ENCODE data around the gene SETX. TPM values are rescaled to one million over a fixed set of nuclear protein-coding genes. Genes with fewer than 3 reads are reported as not detected.

SETX gene
- total RNA-seq, 1 experiment from 2014 or later, result 44.3 TPM

DNA sequence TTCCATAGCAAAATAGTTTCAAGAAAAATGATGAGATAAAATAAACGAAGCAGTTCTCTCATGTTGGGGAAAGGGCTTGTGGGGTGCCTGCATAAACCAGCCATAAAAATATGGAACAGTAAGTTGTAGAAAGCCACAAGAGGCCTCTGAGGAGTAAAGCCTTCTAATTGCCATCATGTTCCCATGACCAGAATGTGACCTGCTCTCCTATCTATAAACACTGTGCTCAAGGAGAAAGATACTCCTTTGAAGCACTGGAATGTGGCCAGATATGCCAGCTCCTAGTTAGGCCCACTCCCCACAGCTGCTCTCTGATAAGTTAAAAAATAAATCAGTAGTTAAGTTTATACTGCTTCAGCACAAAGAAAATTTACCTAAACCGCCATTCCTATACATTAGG is 65.8 kb downstream of the SETX start:
- H2BK15ac ChIP-seq (ENCODE audit: low read depth, low read length), result no peak overlapping the region
- no peak overlapping the region for H3K4me2 ChIP-seq (ENCODE audit: insufficient read depth, insufficient read length, low read length)
- no peak overlapping the region for H4K5ac ChIP-seq (ENCODE audit: insufficient read length, low read depth, low read length)
- H3T11ph ChIP-seq (ENCODE audit: low read length), result no peak overlapping the region
- H3K4me1 ChIP-seq (ENCODE audit: insufficient read depth, low read length), result no peaks in the 10 kb centered on the region
- H3K4me3 Mint-ChIP-seq, result no peak overlapping the region
- H2BK5ac ChIP-seq (ENCODE audit: insufficient read length, low read length), result no peak overlapping the region
- no peak overlapping the region for H3K56ac ChIP-seq (ENCODE audit: insufficient read length, low read depth, low read length)
- no peaks in the 10 kb centered on the region for H3K4me1 Mint-ChIP-seq
- H3K18ac ChIP-seq (ENCODE audit: insufficient read length, low read depth, low read length), result no peak overlapping the region
- H2BK12ac ChIP-seq (ENCODE audit: insufficient read length, low read depth, low read length), result no peak overlapping the region
- no peak overlapping the region for H2AK5ac ChIP-seq (ENCODE audit: insufficient read length, low read length)
- H3K27ac ChIP-seq (ENCODE audit: insufficient read length, low read depth, low read length), result no peak overlapping the region
- WGBS (ENCODE audit: extremely low coverage, insufficient read length, low lambda C conversion rate), result no CpG with 5 or more reads among the region's 2 CpGs
- no peaks in the 10 kb centered on the region for H3K27me3 ChIP-seq (ENCODE audit: insufficient read depth, low read length)
- no peak overlapping the region for H3K9ac ChIP-seq (ENCODE audit: extremely low read depth, insufficient read length, low read length)
- no peaks in the 10 kb centered on the region for H4K20me1 ChIP-seq (ENCODE audit: control insufficient read depth, insufficient read depth, insufficient read length)
- no peaks in the 10 kb centered on the region for H3K9me3 ChIP-seq (ENCODE audit: control insufficient read depth, low read depth, low read length)
- H3K23ac ChIP-seq (ENCODE audit: insufficient read length, low read depth, low read length), result no peak overlapping the region
- no peak overlapping the region for H3K4ac ChIP-seq (ENCODE audit: low read depth, low read length)
- no peak overlapping the region for H2BK120ac ChIP-seq (ENCODE audit: low read depth, low read length, poor library complexity, severe bottlenecking)
- no peaks in the 10 kb centered on the region for H3K23me2 ChIP-seq (ENCODE audit: insufficient read length, low read depth, low read length, poor library complexity, severe bottlenecking)
- H3K36me3 Mint-ChIP-seq (ENCODE audit: insufficient read depth in 1 of 3, low read depth in 3 of 3), result peaks cover 15 to 63% (median 40%) of the 10 kb centered on the region in 3 experiments; a peak in 6 of 7 replicates
- H2AFZ ChIP-seq (ENCODE audit: low read length), result no peak overlapping the region
- H4K91ac ChIP-seq (ENCODE audit: insufficient read length, low read depth, low read length), result no peak overlapping the region
- TF ChIP-seq, protein P1, sequence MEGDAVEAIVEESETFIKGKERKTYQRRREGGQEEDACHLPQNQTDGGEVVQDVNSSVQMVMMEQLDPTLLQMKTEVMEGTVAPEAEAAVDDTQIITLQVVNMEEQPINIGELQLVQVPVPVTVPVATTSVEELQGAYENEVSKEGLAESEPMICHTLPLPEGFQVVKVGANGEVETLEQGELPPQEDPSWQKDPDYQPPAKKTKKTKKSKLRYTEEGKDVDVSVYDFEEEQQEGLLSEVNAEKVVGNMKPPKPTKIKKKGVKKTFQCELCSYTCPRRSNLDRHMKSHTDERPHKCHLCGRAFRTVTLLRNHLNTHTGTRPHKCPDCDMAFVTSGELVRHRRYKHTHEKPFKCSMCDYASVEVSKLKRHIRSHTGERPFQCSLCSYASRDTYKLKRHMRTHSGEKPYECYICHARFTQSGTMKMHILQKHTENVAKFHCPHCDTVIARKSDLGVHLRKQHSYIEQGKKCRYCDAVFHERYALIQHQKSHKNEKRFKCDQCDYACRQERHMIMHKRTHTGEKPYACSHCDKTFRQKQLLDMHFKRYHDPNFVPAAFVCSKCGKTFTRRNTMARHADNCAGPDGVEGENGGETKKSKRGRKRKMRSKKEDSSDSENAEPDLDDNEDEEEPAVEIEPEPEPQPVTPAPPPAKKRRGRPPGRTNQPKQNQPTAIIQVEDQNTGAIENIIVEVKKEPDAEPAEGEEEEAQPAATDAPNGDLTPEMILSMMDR (conservative IDR thresholded peaks at IDR 0.05), result no peak
- H3K27ac Mint-ChIP-seq, result peak overlapping the region in 1 of 3 experiments; percentile 65; a peak in 1 of 7 replicates
- H3K79me1 ChIP-seq (ENCODE audit: insufficient read depth, low read depth, low read length, poor library complexity, severe bottlenecking), result no peaks in the 10 kb centered on the region
- H3K9me3 Mint-ChIP-seq, result no peaks in the 10 kb centered on the region
- H2BK20ac ChIP-seq (ENCODE audit: low read depth, low read length, poor library complexity, severe bottlenecking), result no peak overlapping the region
- no peaks in the 10 kb centered on the region; the same call in 1 of the 2 replicates for H3K27me3 Mint-ChIP-seq (ENCODE audit: low read depth)
- no peak overlapping the region for H4K8ac ChIP-seq (replicated peaks; ENCODE audit: insufficient read length, low read depth, low read length)
- no peak for DNase-seq
- H3K79me2 ChIP-seq (ENCODE audit: insufficient read depth, low read length), result no peaks in the 10 kb centered on the region
- H3K14ac ChIP-seq (ENCODE audit: insufficient read depth, low read length), result no peak overlapping the region
